ENCODE measurements around the gene MYO10.

The MYO10 gene

GRCh38 chr5:16799796-16800195 is 136.3 kb downstream of the MYO10 start:
- H3K27ac ChIP-seq = no peak overlapping the region
- no peak for DNase-seq (ENCODE audit: low read depth, low spot score)

GRCh38 chr5:16797951-16798350 is 138.1 kb downstream of the MYO10 start:
- no peak overlapping the region for H3K27ac ChIP-seq
- no peak for DNase-seq (ENCODE audit: low read depth, low spot score)

DNA sequence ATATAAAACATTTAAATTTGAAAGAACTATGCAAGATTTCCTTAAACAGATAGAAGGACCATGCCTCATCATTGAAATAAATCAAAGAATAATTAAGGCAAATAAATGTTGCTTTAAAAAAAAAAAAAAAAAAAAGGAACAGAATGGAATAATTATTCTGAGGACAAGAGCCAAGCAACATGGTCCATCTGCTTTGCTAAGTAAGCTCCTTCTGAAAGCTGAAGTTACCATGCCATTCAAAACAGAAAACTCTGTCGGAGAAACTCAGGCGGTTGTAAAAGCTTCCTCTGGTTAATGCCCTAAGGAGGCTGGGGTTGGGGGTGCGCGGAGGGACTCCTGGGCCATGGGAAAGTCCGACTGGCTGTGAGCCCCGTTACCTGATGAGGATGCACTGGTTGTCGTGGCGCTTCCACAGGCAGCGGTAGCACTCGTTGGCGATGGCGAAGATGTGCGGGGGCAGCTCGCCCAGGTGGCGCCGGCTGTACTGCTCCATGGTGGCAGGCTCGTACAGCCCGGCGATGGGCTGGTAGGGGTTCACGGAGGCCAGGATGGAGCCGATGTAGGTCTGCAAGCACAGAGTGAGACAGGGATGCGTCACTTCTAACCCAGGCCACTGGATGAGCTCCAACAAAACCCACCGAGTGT is 141.7 kb downstream of the MYO10 start:
- no peak overlapping the region for H3K27ac ChIP-seq
- no peak for DNase-seq (ENCODE audit: low read depth, low spot score)

DNA sequence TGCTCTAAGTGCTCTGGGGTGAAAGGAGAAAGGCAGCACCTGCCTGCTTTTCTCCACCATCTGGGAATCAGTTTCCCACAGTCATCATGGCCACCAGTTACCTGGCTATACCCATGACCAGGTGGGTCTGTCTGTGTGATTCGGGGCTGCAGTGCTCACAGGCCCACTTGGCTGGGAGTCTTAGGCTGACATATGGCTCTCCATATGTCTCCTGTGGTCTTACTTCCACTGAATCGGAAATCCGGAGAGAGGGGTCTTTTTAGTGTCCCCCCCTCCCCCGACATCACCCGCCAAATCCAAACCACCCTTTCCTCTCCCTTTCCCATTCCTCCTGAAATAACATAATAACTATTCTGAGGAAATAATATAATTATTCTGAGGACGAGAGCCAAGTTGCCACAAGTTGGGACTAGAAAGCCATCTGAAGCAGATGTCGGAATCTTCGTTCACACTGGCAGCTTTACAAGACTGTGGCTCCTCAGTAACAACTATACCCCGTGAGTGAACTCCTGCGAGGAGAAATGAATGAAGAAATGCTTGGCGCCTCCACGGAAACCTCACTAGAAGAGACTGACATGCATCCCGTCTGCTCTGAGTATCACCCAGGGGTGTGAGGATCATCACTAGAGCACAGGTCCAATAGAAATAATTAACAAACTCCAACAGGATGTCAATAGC is 143.4 kb downstream of the MYO10 start:
- no peak for DNase-seq (ENCODE audit: low read depth, low spot score)
- no peak overlapping the region for H3K27ac ChIP-seq

DNA sequence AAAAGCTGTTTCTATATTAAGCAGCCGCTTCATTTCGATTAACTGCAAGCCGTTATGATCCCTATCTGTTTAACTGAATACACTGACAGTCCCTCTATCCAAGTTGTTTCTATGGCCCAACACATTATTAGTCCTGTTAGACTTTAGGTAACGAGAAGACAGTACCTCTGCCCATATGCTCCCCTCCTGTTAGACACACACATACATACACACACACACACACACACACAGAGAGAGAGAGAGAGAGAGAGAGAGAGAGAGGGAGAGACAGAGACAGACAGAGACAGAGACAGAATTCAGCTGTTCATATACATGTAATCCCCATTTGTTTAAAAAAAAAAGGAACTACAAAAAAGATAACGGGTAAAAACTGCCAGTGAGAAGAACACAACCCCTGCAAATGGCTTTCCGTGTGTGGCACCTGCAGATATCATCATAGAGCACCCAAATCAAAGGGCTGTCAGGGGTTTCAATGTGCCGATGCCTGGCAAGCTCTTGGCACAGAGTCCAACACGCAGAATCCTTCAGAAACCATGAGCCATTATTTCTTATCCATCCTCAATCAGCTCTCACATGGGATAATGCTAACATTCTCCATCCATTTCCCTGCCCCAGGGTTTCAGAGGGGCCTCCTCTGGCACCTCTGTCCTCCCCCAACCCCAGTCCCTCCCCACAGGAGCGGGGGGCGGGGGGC is 144.0 kb downstream of the MYO10 start:
- no peak overlapping the region for H3K27ac ChIP-seq
- no peak for DNase-seq (ENCODE audit: low read depth, low spot score)

DNA sequence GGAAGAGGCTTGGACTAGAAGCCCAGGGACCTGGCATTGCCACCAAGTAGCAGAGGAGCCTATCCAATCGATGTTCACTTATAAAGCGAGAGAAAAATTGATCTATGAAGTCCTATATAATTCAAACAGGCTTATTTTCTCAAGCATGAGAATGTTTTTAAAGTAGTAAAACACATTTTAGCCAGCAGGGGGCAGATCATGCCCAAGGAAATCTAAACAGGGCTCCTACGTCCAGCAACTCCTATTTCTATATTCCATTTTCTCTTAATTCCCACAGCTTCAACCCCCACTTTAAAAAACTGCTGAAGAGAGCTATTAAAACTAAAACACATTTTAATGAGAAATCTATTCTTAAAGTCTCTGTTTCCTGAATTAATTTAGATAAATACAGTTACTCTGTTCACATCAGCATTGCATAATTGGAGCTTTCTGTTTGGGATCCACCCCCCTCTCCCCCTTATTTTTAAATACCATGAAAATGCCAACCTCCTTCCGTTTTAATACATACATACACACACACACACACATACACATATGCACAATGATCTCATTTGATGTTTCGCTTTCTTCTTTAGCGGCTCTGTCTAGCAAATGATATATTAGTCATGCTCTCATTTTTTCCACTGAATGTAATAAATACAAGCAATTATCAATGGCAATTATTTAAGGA is 144.9 kb downstream of the MYO10 start:
- no peak overlapping the region for H3K27ac ChIP-seq
- no peak for DNase-seq (ENCODE audit: low read depth, low spot score)

- DNase-seq (ENCODE audit: low read depth, low spot score) = no peak
These were observed 147.1 kb downstream of the MYO10 start for GRCh38 chr5:16788957-16789356.

DNA sequence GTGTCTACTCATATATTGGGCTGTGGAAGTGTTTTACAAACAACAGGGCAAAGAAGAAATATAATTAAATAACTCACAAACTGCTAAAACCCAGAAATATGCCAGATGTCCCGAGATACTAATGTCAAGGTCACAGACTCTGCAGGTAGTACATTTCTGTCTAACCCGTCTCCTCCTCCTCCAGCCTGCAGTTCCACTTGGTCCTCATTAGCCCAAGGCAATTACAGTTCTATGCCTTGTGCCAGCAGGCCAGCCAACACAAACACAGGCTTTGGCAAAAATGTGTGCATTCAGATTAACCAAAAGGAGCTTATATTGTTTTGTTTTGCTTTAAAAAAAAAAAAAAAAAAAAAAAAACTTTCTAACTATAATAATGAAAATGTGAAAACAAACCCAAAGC is 148.8 kb downstream of the MYO10 start:
- H3K27ac ChIP-seq = no peak overlapping the region
- DNase-seq (ENCODE audit: low read depth, low spot score) = no peak

More at GRCh38 chr5:16788957-16789356, 147.1 kb downstream of the MYO10 start:
- H3K27ac ChIP-seq = no peak overlapping the region

GRCh38 chr5:16784843-16785791 is 151.0 kb downstream of the MYO10 start:
- DNase-seq (ENCODE audit: low read depth, low spot score) = no peak
- no peak overlapping the region for H3K27ac ChIP-seq

DNA sequence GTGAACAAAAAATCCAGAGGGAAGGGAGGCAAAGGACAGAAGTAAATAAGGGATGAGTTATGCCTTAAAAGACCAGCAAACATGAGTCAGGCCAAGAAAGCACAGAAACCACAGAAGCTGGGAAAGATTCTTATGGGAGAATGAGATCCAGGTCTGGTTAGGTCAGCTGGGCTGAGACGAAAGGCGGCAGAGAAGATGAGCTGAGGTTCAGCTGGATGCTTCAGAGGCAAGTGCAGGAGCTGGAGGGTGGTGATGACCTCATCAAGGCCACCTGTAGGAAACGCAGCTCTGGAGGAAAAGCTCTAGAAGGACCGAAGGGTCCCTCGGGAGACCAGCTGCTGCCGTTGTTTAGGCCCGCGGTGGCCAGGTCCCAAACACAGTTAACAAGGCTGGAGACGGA is 152.0 kb downstream of the MYO10 start:
- H3K27ac ChIP-seq = no peak overlapping the region
- no peak for DNase-seq (ENCODE audit: low read depth, low spot score)

DNA sequence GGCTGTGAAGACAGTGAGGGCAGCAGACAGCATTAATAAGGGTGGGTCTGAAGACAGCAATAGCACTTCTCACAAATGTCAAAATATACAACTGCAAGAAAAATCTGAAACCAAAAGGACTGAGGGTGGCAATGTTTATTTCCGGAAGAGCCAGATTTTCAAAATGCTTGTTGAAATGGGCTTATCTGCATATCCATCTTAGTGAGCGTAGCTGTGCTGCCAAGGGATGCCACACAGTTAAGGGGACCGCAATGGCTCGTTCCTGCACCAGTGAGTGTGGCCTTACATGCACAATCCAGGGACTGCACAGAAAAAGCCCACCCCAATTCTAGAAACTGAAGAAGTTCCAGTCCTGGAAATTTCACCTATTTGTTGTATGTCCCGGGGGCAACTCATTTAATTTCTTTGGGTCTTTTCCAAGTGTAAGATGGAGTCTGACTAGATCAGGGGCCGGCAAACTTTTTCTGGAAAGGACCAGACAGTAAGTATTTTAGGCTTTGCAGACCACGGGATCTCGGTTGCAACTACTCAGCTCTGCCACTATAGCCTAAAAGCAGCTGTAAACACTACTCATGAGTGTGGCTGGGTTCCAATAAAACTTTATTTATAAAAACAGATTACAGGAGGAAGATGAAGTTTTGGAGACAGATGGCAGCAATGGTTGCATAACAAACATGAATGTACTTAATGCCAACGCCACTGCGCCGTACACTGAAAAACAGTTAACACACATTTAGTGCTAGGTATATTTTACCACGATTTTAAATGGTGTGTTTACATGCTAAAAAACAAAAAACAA is 154.1 kb downstream of the MYO10 start:
- no peak for DNase-seq (ENCODE audit: low read depth, low spot score)

DNA sequence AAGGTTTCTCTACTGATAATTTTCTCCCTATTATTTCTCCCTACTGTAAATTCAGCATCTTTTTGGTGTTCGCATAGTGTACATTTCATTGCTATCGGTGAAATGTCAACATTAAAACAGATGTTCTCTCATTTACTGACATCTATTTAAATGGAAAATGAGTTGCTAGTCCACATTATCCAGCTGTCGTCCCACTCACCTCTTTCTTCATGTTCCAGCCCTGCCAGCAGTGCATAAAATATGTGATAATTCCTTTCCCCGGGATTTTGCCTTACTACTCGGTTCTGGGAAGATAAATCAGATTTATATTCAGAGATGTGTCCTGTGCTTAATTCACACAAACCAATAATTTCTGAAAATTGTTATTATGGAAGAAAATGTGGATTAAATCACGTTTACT is 155.8 kb downstream of the MYO10 start:
- H3K27ac ChIP-seq = no peak overlapping the region
- DNase-seq (ENCODE audit: low read depth, low spot score) = no peak

More for the DNA sequence above, 154.1 kb downstream of the MYO10 start:
- no peak overlapping the region for H3K27ac ChIP-seq

GRCh38 chr5:16777432-16777831 is 158.7 kb downstream of the MYO10 start:
- no peak for DNase-seq (ENCODE audit: low read depth, low spot score)
- H3K27ac ChIP-seq = peak overlapping the region; percentile 76

- peak overlapping the region; percentile 1 for H3K27ac ChIP-seq
- DNase-seq (ENCODE audit: low read depth, low spot score) = no peak
These were observed 159.4 kb downstream of the MYO10 start for GRCh38 chr5:16776611-16777251.

DNA sequence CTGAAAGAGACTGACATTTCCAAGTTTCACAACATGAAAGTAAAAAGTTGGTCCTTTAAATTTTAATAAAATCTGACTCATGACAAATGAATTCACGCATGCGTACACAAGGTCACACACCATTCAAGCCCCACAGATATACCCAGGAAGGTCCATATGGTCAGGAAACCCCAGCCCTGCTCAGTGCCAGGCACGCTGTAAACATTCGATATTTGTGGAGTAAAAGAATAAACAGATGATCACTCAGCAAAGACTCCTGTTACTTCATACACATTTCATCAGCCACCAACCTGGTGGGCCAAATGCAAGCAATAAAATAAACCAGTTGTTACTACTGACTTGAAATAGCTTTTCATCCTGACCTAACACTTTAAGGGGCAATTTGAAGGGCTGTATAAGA is 161.3 kb downstream of the MYO10 start:
- DNase-seq (ENCODE audit: low read depth, low spot score) = no peak
- H3K27ac ChIP-seq = no peak overlapping the region

DNA sequence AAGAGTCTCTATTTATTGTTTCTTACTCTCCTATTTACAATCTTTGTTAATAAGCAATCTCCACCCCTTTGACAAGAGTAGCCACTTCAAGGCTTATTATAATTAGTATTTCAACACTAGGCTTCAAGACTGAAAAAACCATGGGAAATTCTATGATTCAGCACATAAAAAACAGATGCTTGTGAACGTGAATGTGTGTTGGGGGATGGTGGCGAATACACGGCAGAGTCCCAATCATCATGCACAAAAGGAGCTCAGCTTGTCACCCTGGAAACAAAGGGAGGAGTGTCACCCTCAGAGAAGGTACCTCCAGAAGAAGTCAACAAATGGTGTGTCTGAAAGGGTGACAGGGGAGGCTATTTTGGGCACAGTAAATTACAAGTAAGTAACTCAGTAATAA is 162.1 kb downstream of the MYO10 start:
- DNase-seq (ENCODE audit: low read depth, low spot score) = no peak
- no peak overlapping the region for H3K27ac ChIP-seq

- no peak for DNase-seq (ENCODE audit: low read depth, low spot score)
- no peak overlapping the region for H3K27ac ChIP-seq
These were observed 163.5 kb downstream of the MYO10 start for GRCh38 chr5:16772556-16772955.

GRCh38 chr5:16768184-16768583 is 167.9 kb downstream of the MYO10 start:
- no peak overlapping the region for H3K27ac ChIP-seq
- no peak for DNase-seq (ENCODE audit: low read depth, low spot score)

DNA sequence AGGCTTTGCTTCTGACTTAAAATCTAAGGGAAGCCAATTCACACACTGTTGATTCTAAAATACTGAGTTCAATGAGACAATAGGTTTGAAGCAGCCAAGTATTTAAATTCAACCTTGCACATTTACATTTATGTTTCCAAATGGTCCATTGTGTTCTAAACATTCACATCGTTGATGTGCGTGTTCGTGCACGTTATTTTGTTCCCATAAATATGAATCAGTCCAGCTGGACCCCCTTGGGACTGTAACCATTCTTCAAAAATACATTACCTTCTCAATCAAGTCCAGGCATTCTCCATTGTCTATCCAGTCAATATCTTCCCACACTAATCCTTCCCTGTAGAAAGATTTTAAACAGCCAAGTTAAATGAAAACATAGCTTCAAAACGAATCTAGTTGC is 172.9 kb downstream of the MYO10 start:
- H3K27ac ChIP-seq = no peak overlapping the region
- DNase-seq (ENCODE audit: low read depth, low spot score) = no peak
